GM21423 (cell line): ENCODE data around the gene CYP1B1.
"Not testable (repeated sequence)": the region's sequence is repeated elsewhere in the genome, so short reads cannot be mapped to it uniquely, and the experiment has no call there.

ENCODE experiments used
- ATAC-seq: cut with Tn5 transposase; IDR thresholded peaks from one replicate; pipeline ENCODE4 v1.9.1; 2021; ENCODE audit warnings: mild to moderate bottlenecking, moderate library complexity; ENCODE audit not compliant: unreplicated experiment

Gene CYP1B1

DNA sequence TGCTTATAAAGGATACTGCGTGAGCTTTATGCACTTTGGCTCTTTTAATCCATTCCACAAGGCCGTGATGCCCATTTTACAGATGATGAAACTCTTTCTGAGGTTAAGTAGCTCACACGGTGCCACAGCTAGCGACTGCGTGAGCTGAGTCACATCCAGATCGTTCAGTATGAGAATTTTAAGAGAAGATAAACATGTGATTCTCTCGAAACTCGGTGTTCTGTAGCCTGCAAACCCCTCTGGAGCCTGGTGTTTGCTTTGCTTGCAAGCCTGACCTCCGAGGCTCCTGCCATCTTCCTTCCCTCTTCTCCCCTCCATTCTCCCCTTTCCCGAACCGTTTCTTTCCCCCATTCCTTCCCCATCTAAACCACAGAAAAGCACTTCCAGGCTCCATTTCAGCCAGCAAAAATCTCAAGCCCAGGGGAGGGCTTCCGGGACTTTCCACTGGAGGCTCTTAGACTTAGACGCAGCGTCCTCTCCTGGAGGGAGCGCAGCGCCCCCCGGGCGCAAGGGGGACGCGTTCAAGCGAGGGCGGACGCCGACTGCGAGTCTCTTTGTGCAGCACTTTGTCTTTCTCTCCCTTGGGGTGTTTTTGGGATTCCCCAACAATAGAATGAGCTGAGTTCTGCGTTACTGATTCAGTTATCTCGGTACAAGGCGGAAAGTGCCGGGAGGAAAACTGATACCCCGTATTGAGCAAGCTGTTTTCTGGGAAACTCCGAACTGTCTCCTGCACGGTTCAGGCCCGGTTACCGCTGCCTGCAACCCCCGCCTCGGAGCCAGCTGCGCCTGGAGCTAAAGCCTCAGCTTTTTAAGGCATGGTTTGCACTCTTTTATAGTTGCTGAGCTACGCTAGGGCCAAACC is 38.0 kb downstream of the CYP1B1 start:
- ATAC-seq, result peak; percentile 77

DNA sequence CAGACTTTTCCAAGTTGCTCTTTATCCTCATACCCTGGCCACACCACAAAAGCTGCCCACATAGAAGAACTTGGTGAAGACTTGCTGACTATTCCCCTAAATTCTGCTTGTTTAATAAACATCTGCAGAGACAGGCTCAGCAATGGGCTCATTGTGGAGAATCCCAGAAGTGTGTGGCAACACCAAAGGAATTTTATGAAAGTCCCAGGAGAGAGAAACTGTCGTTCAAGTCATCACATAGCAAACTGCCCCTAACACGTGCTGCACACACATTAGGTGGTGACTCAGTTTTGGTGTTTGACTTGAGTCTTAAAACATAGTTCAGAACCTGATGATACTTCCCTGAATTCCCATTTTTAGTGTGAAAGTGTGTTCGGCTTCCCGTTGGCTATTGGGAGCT is 38.6 kb downstream of the CYP1B1 start:
- no peak for ATAC-seq

- ATAC-seq, result no peak
Observed at GRCh38 chr2:38035968-38036367, 40.0 kb downstream of the CYP1B1 start.

- no peak for ATAC-seq
Observed at GRCh38 chr2:38033646-38034045, 42.3 kb downstream of the CYP1B1 start.

DNA sequence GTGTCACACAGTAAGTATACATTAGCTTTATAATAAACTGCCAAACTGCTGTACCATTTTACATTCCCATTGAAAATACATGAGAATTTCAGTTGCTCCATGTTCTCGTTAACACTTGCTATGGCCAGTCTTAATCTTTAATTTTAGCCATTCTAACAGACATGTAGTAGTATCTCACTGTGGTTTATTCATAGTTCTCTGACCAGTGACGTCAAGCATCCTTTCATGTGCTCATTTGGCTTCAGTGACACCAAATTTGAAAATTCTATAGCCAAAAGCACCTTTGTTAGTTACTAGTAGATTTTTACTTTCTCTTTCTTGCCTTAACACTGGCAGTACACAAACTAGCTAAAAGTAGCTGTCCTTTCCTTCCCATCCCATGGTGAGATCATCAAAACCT is 43.0 kb downstream of the CYP1B1 start:
- no peak for ATAC-seq

DNA sequence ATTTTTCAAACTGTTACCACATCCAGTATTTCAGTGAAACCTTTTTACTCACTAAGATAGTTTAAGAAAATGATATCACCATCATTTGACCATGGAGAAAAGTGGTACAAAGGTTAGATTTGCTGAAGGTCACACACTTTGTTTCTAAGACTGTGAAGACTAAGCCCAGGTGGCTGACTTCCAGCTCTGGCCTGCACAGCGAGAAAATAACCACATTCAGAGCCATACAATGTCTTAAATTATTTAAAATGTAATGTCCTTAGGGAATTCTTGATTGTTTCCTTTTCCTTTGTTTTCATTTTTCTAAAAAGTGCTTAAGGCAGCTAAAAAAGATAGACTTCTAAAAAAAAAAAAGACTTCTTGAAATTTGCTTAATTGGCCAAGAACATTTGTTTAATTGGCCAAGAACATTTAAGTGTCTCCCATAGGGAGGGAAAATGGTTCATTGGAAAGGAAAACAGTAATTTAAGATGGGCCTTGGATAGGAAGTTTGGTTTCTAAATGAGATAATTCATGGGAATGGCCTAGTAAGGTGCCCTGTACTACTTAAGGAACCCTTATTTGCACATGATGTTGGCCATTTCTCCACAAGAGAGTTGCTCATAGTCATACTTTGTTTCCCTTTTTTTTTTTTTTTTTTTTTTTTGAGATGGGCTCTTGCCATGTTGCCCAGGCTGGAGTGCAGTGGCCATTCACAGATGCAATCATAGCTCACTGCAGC is 45.2 kb downstream of the CYP1B1 start:
- no peak for ATAC-seq

GRCh38 chr2:38029512-38029911 is 46.4 kb downstream of the CYP1B1 start:
- ATAC-seq, result no peak

DNA sequence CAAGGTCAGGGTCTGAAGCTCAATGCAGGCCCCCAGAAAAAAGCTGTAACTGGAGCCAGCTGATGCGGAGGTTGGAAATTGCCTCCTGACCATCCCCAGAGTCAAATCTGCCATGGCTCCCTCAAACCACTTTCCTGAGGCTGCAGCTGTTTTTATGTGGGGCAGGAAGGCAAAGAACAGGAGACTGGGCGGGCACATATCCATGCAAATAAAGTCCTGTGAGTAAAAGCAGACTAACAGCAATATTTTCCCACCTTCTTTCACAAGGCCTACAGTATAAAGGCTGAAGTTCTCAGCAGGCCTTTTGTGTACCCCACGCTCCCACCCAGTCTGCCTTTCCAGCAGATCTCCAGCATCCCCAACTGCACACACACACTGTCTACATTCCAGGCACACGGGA is 47.1 kb downstream of the CYP1B1 start:
- no peak for ATAC-seq

GRCh38 chr2:38026846-38027245 is 49.1 kb downstream of the CYP1B1 start:
- ATAC-seq, result no peak

- no peak for ATAC-seq
Observed at GRCh38 chr2:38021589-38021988, 54.4 kb downstream of the CYP1B1 start.

- ATAC-seq, result not testable (repeated sequence)
Observed at GRCh38 chr2:38020359-38021069, 55.4 kb downstream of the CYP1B1 start.

- no peak for ATAC-seq
Observed at GRCh38 chr2:38017836-38018235, 58.1 kb downstream of the CYP1B1 start.
